SK-N-SH (cell line): Measurements from ENCODE around the gene INTS11.

ENCODE experiments used
- CHD2 ChIP-seq: fragments of 150-350 bp; IDR thresholded peaks from 2 replicates; pipeline ENCODE4 v1.6.1; 2018; ENCODE audit warnings: low read length; ENCODE audit not compliant: partially characterized antibody
- ELF1 ChIP-seq: IDR thresholded peaks from 2 replicates; pipeline ENCODE4 v1.4.0; 2012
- EP300 ChIP-seq, 2 experiments: IDR thresholded peaks; 2 replicates each; pipeline versions ENCODE4 v1.4.0 to v1.6.1; 2012; ENCODE audit warnings: borderline replicate concordance in 1 of 2, low read depth in 1 of 2, low read length in 1 of 2
- EZH2phosphoT487 ChIP-seq: fragments of 200-600 bp; sonication (generic); IDR thresholded peaks from 2 replicates; pipeline ENCODE4 v1.6.1; 2017; ENCODE audit warnings: low read depth, mixed run types, mild to moderate bottlenecking, antibody characterized with exemption, moderate library complexity, borderline replicate concordance
- GABPA ChIP-seq: IDR thresholded peaks from 2 replicates; pipeline ENCODE4 v1.4.0; 2012; ENCODE audit warnings: low read depth, mild to moderate bottlenecking
- POLR2AphosphoS5 ChIP-seq: IDR thresholded peaks from 2 replicates; pipeline ENCODE4 v1.6.1; 2012; ENCODE audit warnings: low read depth, low read length
- REST ChIP-seq: IDR thresholded peaks from 2 replicates; pipeline ENCODE4 v1.6.1; 2012; ENCODE audit warnings: mild to moderate bottlenecking, low read depth, low read length, moderate library complexity
- SIN3A ChIP-seq: IDR thresholded peaks from 2 replicates; pipeline ENCODE4 v1.6.1; 2012; ENCODE audit warnings: low read depth, mild to moderate bottlenecking, low read length, moderate library complexity, borderline replicate concordance
- SMC3 ChIP-seq: IDR thresholded peaks from 2 replicates; pipeline ENCODE4 v1.6.1; 2012; ENCODE audit warnings: low read depth, low read length, improper control_type of control experiment
- TAF1 ChIP-seq: IDR thresholded peaks from 2 replicates; pipeline ENCODE4 v1.6.1; 2012; ENCODE audit warnings: low read depth, mild to moderate bottlenecking, low read length, moderate library complexity, borderline replicate concordance
- TEAD4 ChIP-seq: IDR thresholded peaks from 2 replicates; pipeline ENCODE4 v1.4.0; 2012; ENCODE audit warnings: mild to moderate bottlenecking, borderline replicate concordance; ENCODE audit not compliant: insufficient read depth
- TF ChIP-seq, protein P1 (sequence below): fragments of 200-600 bp; sonication (generic); IDR thresholded peaks from 2 replicates; pipeline ENCODE4 v1.6.1; 2017; ENCODE audit warnings: antibody characterized with exemption, mild to moderate bottlenecking, moderate library complexity
- TF ChIP-seq, protein P2 (sequence below): fragments of 150-350 bp; IDR thresholded peaks from 2 replicates; pipeline ENCODE4 v1.6.1; 2017; ENCODE audit warnings: antibody characterized with exemption, low read length, low read depth, borderline replicate concordance

- TF ChIP-seq CHD2 (no peak), EP300 (IDR thresholded peaks at IDR 0.05; ENCODE audit: borderline replicate concordance in 1 of 2, low read depth in 1 of 2, low read length in 1 of 2) (no peak), SMC3 (no peak), TAF1 (no peak), ELF1 (no peak), TEAD4 (no peak), GABPA (no peak), POLR2AphosphoS5 (no peak), SIN3A (no peak; the same call in 1 of the 2 replicates), REST (no peak), EZH2phosphoT487 (no peak)
- TF ChIP-seq, protein P1, sequence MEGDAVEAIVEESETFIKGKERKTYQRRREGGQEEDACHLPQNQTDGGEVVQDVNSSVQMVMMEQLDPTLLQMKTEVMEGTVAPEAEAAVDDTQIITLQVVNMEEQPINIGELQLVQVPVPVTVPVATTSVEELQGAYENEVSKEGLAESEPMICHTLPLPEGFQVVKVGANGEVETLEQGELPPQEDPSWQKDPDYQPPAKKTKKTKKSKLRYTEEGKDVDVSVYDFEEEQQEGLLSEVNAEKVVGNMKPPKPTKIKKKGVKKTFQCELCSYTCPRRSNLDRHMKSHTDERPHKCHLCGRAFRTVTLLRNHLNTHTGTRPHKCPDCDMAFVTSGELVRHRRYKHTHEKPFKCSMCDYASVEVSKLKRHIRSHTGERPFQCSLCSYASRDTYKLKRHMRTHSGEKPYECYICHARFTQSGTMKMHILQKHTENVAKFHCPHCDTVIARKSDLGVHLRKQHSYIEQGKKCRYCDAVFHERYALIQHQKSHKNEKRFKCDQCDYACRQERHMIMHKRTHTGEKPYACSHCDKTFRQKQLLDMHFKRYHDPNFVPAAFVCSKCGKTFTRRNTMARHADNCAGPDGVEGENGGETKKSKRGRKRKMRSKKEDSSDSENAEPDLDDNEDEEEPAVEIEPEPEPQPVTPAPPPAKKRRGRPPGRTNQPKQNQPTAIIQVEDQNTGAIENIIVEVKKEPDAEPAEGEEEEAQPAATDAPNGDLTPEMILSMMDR = no peak
- TF ChIP-seq, protein P2, sequence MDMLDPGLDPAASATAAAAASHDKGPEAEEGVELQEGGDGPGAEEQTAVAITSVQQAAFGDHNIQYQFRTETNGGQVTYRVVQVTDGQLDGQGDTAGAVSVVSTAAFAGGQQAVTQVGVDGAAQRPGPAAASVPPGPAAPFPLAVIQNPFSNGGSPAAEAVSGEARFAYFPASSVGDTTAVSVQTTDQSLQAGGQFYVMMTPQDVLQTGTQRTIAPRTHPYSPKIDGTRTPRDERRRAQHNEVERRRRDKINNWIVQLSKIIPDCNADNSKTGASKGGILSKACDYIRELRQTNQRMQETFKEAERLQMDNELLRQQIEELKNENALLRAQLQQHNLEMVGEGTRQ = no peak
These were observed 17.1 kb downstream of the INTS11 start for GRCh38 chr1:1307261-1307922.
